ENCODE results near the gene SGSM2. TPM values are rescaled to one million over a fixed set of nuclear protein-coding genes. Genes with fewer than 3 reads are reported as not detected.

Gene SGSM2
- total and polyA plus RNA-seq, 2 of the 8 experiments (the other 6 are each of a cell fraction or from before 2014, with no cell fraction given), result 44.5 to 77.7 TPM

DNA sequence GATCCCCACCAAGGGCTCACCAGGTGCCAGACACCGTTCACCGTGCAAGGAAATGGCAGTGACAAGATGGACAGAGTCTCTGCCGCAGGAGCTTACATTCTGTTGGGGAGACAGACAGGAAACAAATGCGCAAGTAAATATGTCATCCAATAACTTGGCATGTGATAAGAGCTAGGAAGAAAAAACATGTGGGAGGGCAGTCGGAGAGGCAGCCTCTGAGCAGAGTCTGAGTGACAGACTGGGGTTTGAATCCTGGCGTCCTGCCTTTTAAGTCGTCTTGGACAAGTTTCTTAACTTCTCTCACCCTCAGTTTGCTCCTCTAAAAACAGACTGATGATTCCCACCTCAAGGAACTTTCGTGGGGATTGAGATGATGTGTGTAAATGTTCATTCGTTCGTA, 7.2 kb downstream of the SGSM2 start:
- no peak overlapping the region for H3K9ac ChIP-seq (replicated peaks in 1 of 4; ENCODE audit: extremely low read depth in 1 of 4, low read depth in 3 of 4, low read length in 3 of 4)
- H2AK5ac ChIP-seq (ENCODE audit: low read depth, low read length), result no peak overlapping the region
- peaks cover 0 to 15% (median 2%) of the 10 kb centered on the region in 4 experiments; a peak in 4 of 8 replicates for H3K36me3 ChIP-seq (ENCODE audit: control insufficient read depth in 2 of 4, insufficient read depth in 4 of 4, low read length in 3 of 4)
- H4K91ac ChIP-seq (replicated peaks; ENCODE audit: insufficient read length, low read length), result no peak overlapping the region
- H3K14ac ChIP-seq (ENCODE audit: insufficient read length), result no peak overlapping the region
- H3K4me3 ChIP-seq (ENCODE audit: extremely low read depth in 1 of 4, insufficient read depth in 2 of 4, low read depth in 3 of 4, low read length in 4 of 4), result no peak overlapping the region
- no peak overlapping the region for H4K8ac ChIP-seq (ENCODE audit: extremely low read depth, insufficient read depth, low read length)
- H3K23ac ChIP-seq (ENCODE audit: insufficient read length), result no peak overlapping the region
- FAIRE-seq (no peak), DNase-seq (ENCODE audit: low read depth in 1 of 2, low spot score in 2 of 2) (no peak)
- no peaks in the 10 kb centered on the region for H4K20me1 ChIP-seq (replicated peaks in 1 of 2; ENCODE audit: control insufficient read depth in 1 of 2, insufficient read depth in 2 of 2, low read length in 2 of 2)
- POLR2A ChIA-PET (ENCODE audit: partially characterized antibody), result interaction anchor here (1.0 kb wide), 1 partner anchor 9 kb away, joined by 5 read pairs; the partner anchor contains the start of gene TSR1
- H4K5ac ChIP-seq (ENCODE audit: insufficient read length, low read depth, low read length), result no peak overlapping the region
- no peak overlapping the region for H2BK120ac ChIP-seq (replicated peaks; ENCODE audit: low read depth, low read length)
- no peak overlapping the region for H3K18ac ChIP-seq (ENCODE audit: extremely low read depth, low read length)
- WGBS, 2 experiments (ENCODE audit: extremely low coverage in 1 of 2, insufficient coverage in 1 of 2, insufficient read length in 1 of 2, insufficient replicate concordance in 2 of 2, low coverage in 1 of 2, low lambda C conversion rate in 2 of 2, missing lambda C conversion rate in 1 of 2), result 91% methylated on average over 10 of the region's 10 CpGs; no CpG with 5 or more reads in 1 of the 2 experiments
- no peak overlapping the region for H2BK15ac ChIP-seq (ENCODE audit: low read length)
- no peak overlapping the region for H2BK20ac ChIP-seq (ENCODE audit: low read length)
- no peak overlapping the region for H3K56ac ChIP-seq (replicated peaks; ENCODE audit: insufficient read length, low read depth, low read length)
- 0 out of 2 replicates have a peak, but pooled peaks cover 6% of the 10 kb centered on the region for H3K23me2 ChIP-seq (ENCODE audit: low read depth, low read length)
- H3K27me3 ChIP-seq (replicated peaks in 1 of 4; ENCODE audit: control insufficient read depth in 3 of 4, extremely low read depth in 1 of 4, insufficient read depth in 3 of 4, low read length in 3 of 4), result no peaks in the 10 kb centered on the region
- H2BK5ac ChIP-seq (ENCODE audit: low read depth, low read length), result no peak overlapping the region
- H3K9me3 ChIP-seq (ENCODE audit: insufficient read depth in 2 of 2, low read depth in 1 of 2, low read length in 1 of 2), result no peaks in the 10 kb centered on the region
- H3K4ac ChIP-seq (replicated peaks; ENCODE audit: insufficient read length, low read depth, low read length), result no peak overlapping the region
- CTCF ChIA-PET (ENCODE audit: partially characterized antibody), result interaction anchor here (0.6 to 1.0 kb wide), 2 partner anchors 9 to 59 kb away, joined by 3 to 4 read pairs; no protein-coding TSS in a partner anchor
- peaks cover 4 to 17% (median 7%) of the 10 kb centered on the region in 4 experiments for H3K4me1 ChIP-seq (replicated peaks in 1 of 4; ENCODE audit: control insufficient read depth in 3 of 4, insufficient read depth in 4 of 4, low read length in 3 of 4)
- no peak overlapping the region for H3K4me2 ChIP-seq (ENCODE audit: insufficient read depth in 1 of 2, low read depth in 2 of 2, low read length in 2 of 2)
- H3K79me1 ChIP-seq (ENCODE audit: low read depth, low read length), result peaks cover 2% of the 10 kb centered on the region; the same call in 1 of the 2 replicates
- H3K27ac ChIP-seq (ENCODE audit: low read depth, low read length), result no peak overlapping the region
- no peak overlapping the region for H2AFZ ChIP-seq (ENCODE audit: low read length)
- peaks cover 0 to 4% of the 10 kb centered on the region in 2 experiments; a peak in 1 of 4 replicates for H3K79me2 ChIP-seq (ENCODE audit: control insufficient read depth in 1 of 2, insufficient read depth in 2 of 2, low read length in 2 of 2)
- no peak overlapping the region for H2BK12ac ChIP-seq (ENCODE audit: low read depth, low read length)
- TF ChIP-seq YY1 (IDR thresholded peaks at IDR 0.05; ENCODE audit: low read depth, low read length), result no peak
- no peak for TF ChIP-seq SIX5 (IDR thresholded peaks at IDR 0.05; ENCODE audit: low read depth, low read length)
- no peak for TF ChIP-seq CBX8 (IDR thresholded peaks at IDR 0.05; ENCODE audit: borderline replicate concordance, low read depth, low read length)
- no peak for TF ChIP-seq TCF12 (IDR thresholded peaks at IDR 0.05; ENCODE audit: low read depth, low read length)
- no peak for TF ChIP-seq POLR2AphosphoS5 (IDR thresholded peaks at IDR 0.05; ENCODE audit: low read depth, low read length)
- no peak for TF ChIP-seq SAP30 (IDR thresholded peaks at IDR 0.05; ENCODE audit: insufficient read depth, insufficient replicate concordance, low read length)
- no peak for TF ChIP-seq TBP (IDR thresholded peaks at IDR 0.05; ENCODE audit: low read depth, low read length)
- TF ChIP-seq RNF2 (IDR thresholded peaks at IDR 0.05; ENCODE audit: borderline replicate concordance, low read depth, low read length, missing control alignments, poor library complexity, severe bottlenecking), result no peak
- TF ChIP-seq HDAC6 (IDR thresholded peaks at IDR 0.05; ENCODE audit: low read depth, low read length), result no peak
- TF ChIP-seq SIRT6 (IDR thresholded peaks at IDR 0.05; ENCODE audit: low read length), result no peak
- TF ChIP-seq SP4 (IDR thresholded peaks at IDR 0.05; ENCODE audit: low read length), result no peak
- TF ChIP-seq TAF1 (IDR thresholded peaks at IDR 0.05; ENCODE audit: low read depth, low read length), result no peak
- TF ChIP-seq TEAD4 (IDR thresholded peaks at IDR 0.05; ENCODE audit: low read depth, low read length), result no peak
- no peak for TF ChIP-seq CREB1 (IDR thresholded peaks at IDR 0.05)
- no peak for TF ChIP-seq BRCA1 (IDR thresholded peaks at IDR 0.05; ENCODE audit: low read depth, low read length)

Measured in H1 (cell line).